ENCODE results near the gene KCNQ1OT1. TPM values are rescaled to one million over a fixed set of nuclear protein-coding genes. Genes with fewer than 3 reads are reported as not detected.

The KCNQ1OT1 gene
- total and polyA plus RNA-seq, 9 of the 15 experiments (the other 6 are each of a cell fraction or from before 2014, with no cell fraction given), result 0.04 to 2.3 (median 0.74) TPM

- Histone ChIP-seq H3K79me2 (ENCODE audit: control insufficient read depth, insufficient read depth, low read length) (no peaks in the 10 kb centered on the region), H3K27ac (ENCODE audit: extremely low read depth, low read depth, low read length) (no peak overlapping the region), H4K20me1 (replicated peaks; ENCODE audit: control insufficient read depth, insufficient read depth, low read length) (peaks cover 5% of the 10 kb centered on the region; the same call in 1 of the 2 replicates), H3K36me3 (ENCODE audit: control insufficient read depth, insufficient read depth, low read length) (no peaks in the 10 kb centered on the region), H3K9me3 (replicated peaks; ENCODE audit: control insufficient read depth, insufficient read depth, low read depth, low read length) (no peaks in the 10 kb centered on the region), H3K4me1 (replicated peaks in 1 of 2; ENCODE audit: control insufficient read depth in 2 of 2, insufficient read depth in 2 of 2, low read length in 2 of 2) (peaks cover 0 to 73% of the 10 kb centered on the region in 2 experiments; a peak in 2 of 5 replicates), H3K4me3 (no peak overlapping the region), H3K27me3 (ENCODE audit: control insufficient read depth in 2 of 2, insufficient read depth in 2 of 2, low read length in 2 of 2) (peaks cover 0 to 29% of the 10 kb centered on the region in 2 experiments; a peak in 3 of 5 replicates), H2AFZ (ENCODE audit: low read depth, low read length) (no peak overlapping the region), H3K9me1 (ENCODE audit: control insufficient read depth, insufficient read depth, low read length) (no peaks in the 10 kb centered on the region), H3K4me2 (ENCODE audit: insufficient read depth, low read length) (no peak overlapping the region), H3K9ac (ENCODE audit: insufficient read depth in 1 of 2, low read depth in 2 of 2, low read length in 2 of 2) (no peak overlapping the region)
- ChIA-PET CTCF (ENCODE audit: low intra/inter-chr PET ratio) (interaction anchor here (0.5 kb wide), 1 partner anchor 1117 kb away, joined by 3 read pairs; no protein-coding TSS in a partner anchor), POLR2A (interaction anchor here (0.6 to 1.4 kb wide), 4 partner anchors 11 to 108 kb away, joined by 3 read pairs; no protein-coding TSS in a partner anchor)
- ATAC-seq (no peak), DNase-seq (ENCODE audit: extremely low read depth in 1 of 4, low spot score in 3 of 4) (no peak), FAIRE-seq (no peak)
- in situ Hi-C loops (cut with MboI), result no loop called here
- TF ChIP-seq TEAD2 (tag; IDR thresholded peaks at IDR 0.05), result no peak
- no peak for TF ChIP-seq NCOA1 (IDR thresholded peaks at IDR 0.05; ENCODE audit: low read depth)
- TF ChIP-seq ZFPM2 (CRISPR knock-in tag; IDR thresholded peaks at IDR 0.05), result no peak
- TF ChIP-seq CBFA2T2 (conservative IDR thresholded peaks at IDR 0.05), result no peak
- TF ChIP-seq, protein P1, sequence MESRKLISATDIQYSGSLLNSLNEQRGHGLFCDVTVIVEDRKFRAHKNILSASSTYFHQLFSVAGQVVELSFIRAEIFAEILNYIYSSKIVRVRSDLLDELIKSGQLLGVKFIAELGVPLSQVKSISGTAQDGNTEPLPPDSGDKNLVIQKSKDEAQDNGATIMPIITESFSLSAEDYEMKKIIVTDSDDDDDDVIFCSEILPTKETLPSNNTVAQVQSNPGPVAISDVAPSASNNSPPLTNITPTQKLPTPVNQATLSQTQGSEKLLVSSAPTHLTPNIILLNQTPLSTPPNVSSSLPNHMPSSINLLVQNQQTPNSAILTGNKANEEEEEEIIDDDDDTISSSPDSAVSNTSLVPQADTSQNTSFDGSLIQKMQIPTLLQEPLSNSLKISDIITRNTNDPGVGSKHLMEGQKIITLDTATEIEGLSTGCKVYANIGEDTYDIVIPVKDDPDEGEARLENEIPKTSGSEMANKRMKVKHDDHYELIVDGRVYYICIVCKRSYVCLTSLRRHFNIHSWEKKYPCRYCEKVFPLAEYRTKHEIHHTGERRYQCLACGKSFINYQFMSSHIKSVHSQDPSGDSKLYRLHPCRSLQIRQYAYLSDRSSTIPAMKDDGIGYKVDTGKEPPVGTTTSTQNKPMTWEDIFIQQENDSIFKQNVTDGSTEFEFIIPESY (CRISPR knock-in tag; IDR thresholded peaks at IDR 0.05), result no peak
- TF ChIP-seq SNIP1 (IDR thresholded peaks at IDR 0.05; ENCODE audit: low read depth), result no peak
- TF ChIP-seq PYGO2 (tag; IDR thresholded peaks at IDR 0.05), result no peak
- WGBS (ENCODE audit: insufficient coverage, low coverage, missing lambda C conversion rate), result 36% methylated on average over 12 of the region's 15 CpGs
- no TSS peak for BruUV-seq (replicated peaks)
- intact Hi-C loops (cut with micrococcal nuclease), result no loop called here
Measured at GRCh38 chr11:2576111-2576510, 123.7 kb downstream of the KCNQ1OT1 start.
